ENCODE measurements around the gene LACC1.

The LACC1 gene

DNA sequence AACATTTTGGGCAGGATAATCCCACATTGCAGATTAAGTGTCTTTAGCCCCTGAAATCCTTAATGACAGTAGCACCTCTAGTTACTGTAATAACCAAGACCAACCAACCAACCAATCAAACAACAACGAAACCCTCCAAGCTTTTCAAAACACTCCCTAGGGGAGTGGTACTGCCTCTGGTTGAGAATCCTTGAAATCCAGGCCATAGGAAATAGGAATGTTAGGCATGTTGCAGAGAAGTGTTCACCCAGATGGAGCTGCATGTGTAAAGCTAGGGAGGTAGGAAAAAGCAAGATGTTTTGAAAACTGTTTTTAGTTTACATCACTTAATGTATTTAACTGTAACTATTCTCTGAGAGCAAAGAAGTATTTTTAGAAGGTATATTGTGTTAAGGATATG lies 4.5 kb downstream of the LACC1 start:
- ATAC-seq (no peak), DNase-seq (no peak)

- ATAC-seq (no peak), DNase-seq (no peak)
These were observed 14.7 kb downstream of the LACC1 start for GRCh38 chr13:43894438-43894837.

GRCh38 chr13:43895940-43896339 lies 16.2 kb downstream of the LACC1 start:
- no peak for DNase-seq
- no peak for ATAC-seq

GRCh38 chr13:43905435-43906031 lies 25.8 kb downstream of the LACC1 start:
- ATAC-seq (peak; percentile 32), DNase-seq (peak; percentile 9)

GRCh38 chr13:43908156-43909126 lies 28.7 kb downstream of the LACC1 start:
- DNase-seq (no peak), ATAC-seq (peak; percentile 40)

DNA sequence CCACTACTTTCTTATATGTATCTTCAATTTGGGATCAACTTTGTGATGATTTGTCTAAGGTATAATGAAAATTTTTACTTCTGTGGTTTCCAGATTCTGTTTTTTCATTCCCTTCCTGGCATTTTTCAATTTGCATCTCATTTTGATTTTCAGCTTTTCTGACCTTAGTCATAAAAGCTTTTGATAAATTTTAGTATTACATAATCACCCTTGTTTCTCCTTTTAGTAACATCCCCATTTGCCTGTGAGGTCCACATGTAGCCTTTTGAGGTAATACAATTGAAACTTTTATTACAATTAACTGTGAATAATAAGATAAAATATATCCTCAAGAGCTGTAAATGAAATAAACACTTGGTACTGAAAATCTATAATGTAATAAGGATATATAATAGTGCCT lies 31.2 kb downstream of the LACC1 start:
- DNase-seq (no peak), ATAC-seq (no peak)

DNA sequence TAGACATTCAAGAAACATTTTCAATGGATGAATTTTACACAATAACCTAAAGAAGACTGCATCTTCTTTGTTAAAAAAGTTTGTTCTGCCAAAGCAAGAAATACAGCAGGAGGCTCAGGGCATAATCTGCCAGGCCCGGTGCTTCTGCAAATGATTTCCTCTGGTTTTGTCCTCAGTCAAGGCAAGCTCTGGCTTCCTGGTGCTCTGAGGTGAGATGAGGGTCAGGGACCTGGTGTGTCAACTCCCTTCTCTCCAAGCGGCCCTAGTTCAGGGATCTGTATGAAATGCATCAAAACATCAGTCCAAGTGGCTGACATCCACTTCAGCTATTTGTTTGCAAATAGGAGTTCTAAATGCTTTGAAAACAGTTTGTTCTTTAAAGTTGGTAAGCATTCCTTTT lies 31.6 kb downstream of the LACC1 start:
- no peak for DNase-seq
- ATAC-seq = no peak

- ATAC-seq (no peak), DNase-seq (no peak)
These were observed 32.2 kb downstream of the LACC1 start for GRCh38 chr13:43911871-43912270.

GRCh38 chr13:43915451-43915850 lies 35.7 kb downstream of the LACC1 start:
- DNase-seq (no peak), ATAC-seq (no peak)

DNA sequence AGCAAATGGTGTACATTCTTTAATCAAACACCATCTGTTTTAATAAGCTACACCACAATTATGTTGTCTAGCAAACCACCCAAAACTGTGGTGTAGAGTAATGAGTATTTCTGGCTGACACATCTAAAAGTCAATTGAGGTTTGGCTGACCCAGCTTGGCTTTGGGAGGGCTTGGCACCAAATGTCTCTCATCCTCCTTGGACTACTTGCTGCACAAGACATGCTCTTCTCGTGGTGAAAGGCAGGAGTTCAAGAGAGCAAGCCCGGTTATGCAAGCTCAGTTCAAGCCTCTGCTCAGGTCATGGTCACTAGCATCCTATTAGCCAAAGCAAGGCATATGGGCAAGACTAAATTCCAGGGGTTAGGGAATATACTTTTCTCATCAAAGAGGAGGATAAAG lies 37.1 kb downstream of the LACC1 start:
- DNase-seq (no peak), ATAC-seq (no peak)

GRCh38 chr13:43918636-43919035 lies 38.9 kb downstream of the LACC1 start:
- no peak for DNase-seq
- ATAC-seq = no peak

GRCh38 chr13:43920965-43921674 lies 41.4 kb downstream of the LACC1 start:
- DNase-seq (no peak), ATAC-seq (no peak)

- ATAC-seq = no peak
- no peak for DNase-seq
These were observed 45.0 kb downstream of the LACC1 start for GRCh38 chr13:43924549-43925245.

- ATAC-seq (no peak), DNase-seq (no peak)
These were observed 50.2 kb downstream of the LACC1 start for GRCh38 chr13:43929947-43930346.

DNA sequence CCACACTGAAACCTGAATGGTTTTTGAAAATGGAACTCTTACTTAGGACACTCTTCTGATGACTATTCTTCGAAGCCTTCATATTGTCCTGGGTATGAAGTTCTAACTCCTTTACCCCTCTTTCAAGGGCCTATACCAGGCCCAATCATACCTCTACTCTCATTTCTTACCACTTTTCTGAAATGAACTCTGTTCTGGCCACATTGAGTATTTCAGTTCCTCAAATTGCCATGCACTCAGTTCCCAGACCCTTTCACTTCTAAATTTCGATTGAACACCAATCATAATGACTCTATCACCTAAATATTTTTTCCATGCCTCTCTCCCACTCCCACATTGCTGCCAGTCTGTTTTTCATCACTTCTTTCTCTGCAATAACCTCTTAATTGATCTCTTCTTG lies 53.7 kb downstream of the LACC1 start:
- no peak for DNase-seq

GRCh38 chr13:43934273-43934672 lies 54.6 kb downstream of the LACC1 start:
- no peak for DNase-seq
- no peak for ATAC-seq

More for the DNA sequence above, 53.7 kb downstream of the LACC1 start:
- no peak for ATAC-seq

- DNase-seq (no peak), ATAC-seq (no peak)
These were observed 56.2 kb downstream of the LACC1 start for GRCh38 chr13:43935878-43936277.

- ATAC-seq (no peak), DNase-seq (no peak)
These were observed 56.9 kb downstream of the LACC1 start for GRCh38 chr13:43936647-43937046.

DNA sequence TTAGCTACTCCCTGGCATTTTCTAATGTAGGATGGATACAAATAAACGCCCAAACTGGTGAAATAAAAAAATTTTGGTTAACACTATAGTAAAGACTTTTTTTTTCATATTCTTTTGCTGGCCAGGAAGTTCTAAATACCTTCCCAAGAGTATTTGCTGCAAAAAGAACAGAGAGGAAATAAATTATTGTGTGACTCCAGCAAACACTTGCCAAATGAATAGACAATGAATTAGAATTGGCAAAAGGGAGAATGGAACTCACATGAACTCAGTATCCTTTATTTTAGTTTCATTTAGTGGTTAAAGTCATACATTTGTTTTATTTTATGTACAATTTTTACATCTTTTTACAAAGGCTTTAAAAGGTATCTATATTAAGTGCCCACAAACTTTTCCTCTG lies 58.1 kb downstream of the LACC1 start:
- DNase-seq = no peak
- ATAC-seq = no peak

GRCh38 chr13:43938449-43938848 lies 58.7 kb downstream of the LACC1 start:
- no peak for DNase-seq
- ATAC-seq = no peak

- DNase-seq = no peak
- no peak for ATAC-seq
These were observed 59.4 kb downstream of the LACC1 start for GRCh38 chr13:43939086-43939485.

DNA sequence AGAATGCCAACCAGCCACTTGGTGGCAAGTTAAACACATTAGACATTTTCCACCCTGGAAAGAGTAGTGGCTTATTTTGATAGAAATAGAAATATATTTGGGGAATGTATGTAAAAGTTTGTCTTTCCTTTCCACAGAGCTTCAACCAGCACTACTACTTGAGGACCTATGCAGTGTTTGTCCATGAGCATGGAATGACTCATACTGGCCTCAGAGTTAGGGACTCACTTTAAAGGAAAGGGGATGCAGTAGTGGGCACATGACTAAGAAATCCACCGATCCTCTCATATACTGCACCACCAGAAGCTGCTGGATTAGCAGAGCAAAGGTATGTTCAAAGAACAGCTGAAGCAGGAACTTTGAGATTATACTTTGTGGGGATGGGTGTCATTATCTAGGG lies 62.6 kb downstream of the LACC1 start:
- no peak for DNase-seq
- ATAC-seq = no peak
